GM18951 (cell line): Measurements from ENCODE around the gene PUS3.
"Not testable (repeated sequence)": the region's sequence is repeated elsewhere in the genome, so short reads cannot be mapped to it uniquely, and the experiment has no call there.

Experiments
- POLR2A ChIP-seq: IDR thresholded peaks from 4 replicates; pipeline ENCODE4 v1.6.1; 2011; ENCODE audit warnings: mild to moderate bottlenecking; ENCODE audit not compliant: insufficient read length, insufficient read depth; ENCODE audit errors: extremely low read depth
- in situ Hi-C: fragments of 300-500 bp; cut with MboI; formaldehyde crosslinking; loops from one replicate; pipeline ENCODE4 v1.12.0; 2022; ENCODE audit warnings: low sequenced_read_pairs, mixed read lengths, inconsistent platforms; ENCODE audit not compliant: unreplicated experiment

PUS3 gene

GRCh38 chr11:125921042-125921441, 18.0 kb upstream of the PUS3 start:
- no peak for TF ChIP-seq POLR2A
- in situ Hi-C loops: no loop called here

DNA sequence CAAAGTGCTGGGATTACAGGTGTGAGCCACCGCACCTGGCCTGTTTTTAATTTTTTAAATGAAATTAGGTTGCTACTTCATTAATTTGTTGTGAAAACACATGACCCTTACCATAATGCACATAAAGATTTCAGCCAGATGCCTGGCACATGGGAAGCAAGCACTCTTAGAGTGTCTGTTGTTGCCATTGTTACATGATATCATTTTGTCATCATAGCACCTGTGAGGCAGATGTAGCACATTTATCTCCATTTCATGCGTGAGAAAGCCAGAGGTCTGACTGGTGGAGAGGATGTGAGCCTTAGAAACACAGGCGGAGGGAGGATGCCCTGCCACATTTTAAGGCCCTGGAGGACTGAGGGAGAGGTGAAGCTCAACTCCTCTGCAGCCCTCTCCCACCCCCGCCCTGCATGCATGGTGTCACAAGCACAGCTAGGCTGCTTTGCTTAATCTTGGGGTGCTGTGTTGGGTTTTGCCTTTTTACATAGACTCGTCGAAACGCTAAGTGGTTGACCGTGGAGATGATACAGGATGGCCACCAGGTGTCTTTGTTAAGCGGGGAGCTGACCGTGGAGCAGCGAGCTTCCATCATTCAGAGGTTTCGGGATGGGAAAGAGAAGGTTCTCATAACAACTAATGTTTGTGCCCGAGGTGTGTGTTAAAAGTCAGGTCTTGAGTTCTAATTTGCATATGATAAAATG, 15.3 kb upstream of the PUS3 start:
- in situ Hi-C loops: loop anchor here (5.0 kb wide), 1 partner anchor 274 kb away; no protein-coding TSS in a partner anchor
- no peak for TF ChIP-seq POLR2A

DNA sequence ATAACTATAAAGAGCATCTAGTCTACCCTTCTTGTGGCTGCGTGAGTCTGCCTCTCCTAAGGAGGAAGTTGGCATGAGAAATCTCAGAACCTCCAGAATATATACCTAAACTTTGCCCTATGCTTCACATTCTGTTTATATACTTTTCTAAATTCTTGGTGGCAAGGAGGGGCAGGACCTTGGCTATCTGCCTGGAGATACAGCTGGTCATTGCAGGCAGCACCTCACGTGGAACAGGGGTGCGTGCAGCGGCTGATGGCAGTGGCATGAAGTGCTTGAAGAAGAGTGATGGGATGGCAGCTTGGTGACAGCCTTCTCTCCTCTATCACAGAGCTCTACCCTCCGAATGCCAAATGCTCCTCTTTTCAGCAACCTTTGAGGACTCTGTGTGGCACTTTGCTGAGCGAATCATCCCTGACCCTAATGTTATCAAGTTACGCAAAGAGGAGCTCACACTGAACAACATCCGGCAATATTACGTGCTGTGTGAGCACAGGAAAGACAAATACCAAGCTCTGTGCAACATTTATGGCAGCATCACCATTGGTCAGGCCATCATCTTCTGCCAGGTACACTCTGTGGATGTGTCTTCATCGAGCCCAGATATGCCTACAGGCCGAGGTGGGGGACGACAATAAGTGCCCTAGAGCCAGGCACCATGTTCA, 13.8 kb upstream of the PUS3 start:
- in situ Hi-C loops: loop anchor here (5.0 kb wide), 1 partner anchor 275 kb away; no protein-coding TSS in a partner anchor
- TF ChIP-seq POLR2A: no peak

- in situ Hi-C loops: not testable (repeated sequence)
Measured at GRCh38 chr11:125914601-125915000, 11.6 kb upstream of the PUS3 start.

GRCh38 chr11:125910226-125910849, 7.3 kb upstream of the PUS3 start:
- in situ Hi-C loops: no loop called here
- no peak for TF ChIP-seq POLR2A

DNA sequence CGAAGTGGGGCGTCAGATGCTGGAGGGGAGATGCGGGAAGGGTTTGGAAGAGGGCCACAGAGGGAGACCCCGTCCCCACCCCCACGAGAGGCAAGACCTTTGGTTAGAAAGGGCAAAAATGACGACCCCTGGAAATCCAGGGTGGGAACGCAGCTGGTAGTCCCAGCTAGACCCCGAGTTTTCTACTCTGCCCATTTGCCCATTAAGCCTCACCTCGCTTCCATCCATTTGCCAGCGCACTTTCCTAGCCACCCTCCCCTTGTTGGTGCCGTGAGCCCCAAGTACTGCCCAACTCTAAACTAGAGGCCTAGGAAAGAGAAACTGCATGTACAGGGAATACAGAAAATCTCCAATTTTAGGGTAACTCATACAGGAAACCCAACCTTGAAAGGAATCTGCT, 1.7 kb upstream of the PUS3 start:
- in situ Hi-C loops: no loop called here
- no peak for TF ChIP-seq POLR2A

- no peak for TF ChIP-seq POLR2A
- in situ Hi-C loops: no loop called here
Measured at GRCh38 chr11:125903711-125904659, 979 bp upstream of the PUS3 start, which contains the start of gene DDX25. TSS of gene DDX25 (plus strand) at chr11:125904508. CDS start at chr11:125904518, 10 bp downstream.

DNA sequence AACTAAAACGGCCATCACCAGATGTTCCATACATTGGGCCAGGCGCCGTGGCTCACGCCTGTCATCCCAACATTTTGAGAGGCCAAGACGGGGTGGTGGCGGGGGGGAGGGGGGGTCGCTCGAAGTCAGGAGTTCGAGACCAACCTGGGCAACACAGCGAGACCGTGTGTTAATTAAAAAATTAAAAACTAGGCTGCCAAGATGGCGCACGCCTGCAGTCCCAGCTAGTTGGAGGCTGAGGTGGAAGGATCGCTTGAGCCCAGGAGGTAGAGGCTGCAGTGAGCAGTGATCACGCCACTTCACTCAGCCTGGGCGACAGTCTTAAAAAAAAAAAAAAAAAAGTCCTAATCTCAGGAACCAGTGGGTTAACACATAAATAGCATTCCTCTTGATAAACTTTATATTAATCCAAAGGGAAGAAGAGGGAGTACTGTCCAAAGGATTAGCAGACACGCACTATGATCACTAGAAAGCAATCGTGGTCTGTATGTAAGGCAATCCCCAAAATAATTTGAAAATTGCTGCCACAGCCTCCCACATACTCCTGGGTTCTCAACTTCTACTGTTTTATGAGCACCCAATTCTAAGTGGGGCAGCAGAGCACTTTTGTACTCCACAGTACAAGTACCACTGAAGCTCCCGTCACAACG, 604 bp downstream of the PUS3 start:
- TF ChIP-seq POLR2A: no peak
- in situ Hi-C loops: no loop called here

GRCh38 chr11:125901872-125902271, 1.1 kb downstream of the PUS3 start:
- in situ Hi-C loops: no loop called here
- no peak for TF ChIP-seq POLR2A

DNA sequence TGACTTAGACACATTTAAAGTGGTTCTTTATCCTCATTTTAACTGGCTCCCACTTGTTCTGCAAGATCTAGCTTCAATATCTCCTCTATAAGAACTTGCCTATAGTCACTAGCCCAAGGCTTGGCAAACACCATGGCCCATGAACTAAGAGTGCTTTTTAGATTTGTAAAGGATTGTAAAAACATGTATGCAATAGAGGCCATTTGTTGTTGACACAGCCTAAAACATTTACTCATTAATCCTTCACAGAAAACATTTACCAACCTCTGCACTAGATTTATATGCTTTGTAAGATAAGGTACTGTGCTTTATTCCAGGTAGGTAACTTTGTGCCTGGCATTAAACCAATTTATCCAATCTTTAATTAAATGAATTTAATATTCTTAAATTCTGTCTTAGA, 10.0 kb downstream of the PUS3 start:
- no peak for TF ChIP-seq POLR2A
- in situ Hi-C loops: no loop called here

DNA sequence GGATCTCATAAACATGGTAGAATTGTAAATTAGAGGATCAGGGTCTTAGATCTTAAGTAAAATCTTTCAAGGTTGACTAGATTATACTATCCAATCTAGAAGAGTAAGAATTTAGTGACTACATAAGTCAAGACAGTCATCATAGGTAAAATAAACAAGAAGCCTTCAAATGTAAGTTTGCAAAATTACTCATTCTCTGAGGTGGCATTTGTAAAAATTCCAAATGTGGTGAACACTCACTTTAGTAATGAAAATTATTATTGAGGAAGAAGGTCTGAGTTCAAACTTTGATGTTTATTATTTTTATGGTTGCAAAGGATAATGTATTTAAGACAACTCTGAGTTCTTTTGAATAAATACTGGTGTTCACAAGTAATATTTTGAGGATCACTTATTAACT, 10.9 kb downstream of the PUS3 start:
- in situ Hi-C loops: no loop called here
- TF ChIP-seq POLR2A: no peak

DNA sequence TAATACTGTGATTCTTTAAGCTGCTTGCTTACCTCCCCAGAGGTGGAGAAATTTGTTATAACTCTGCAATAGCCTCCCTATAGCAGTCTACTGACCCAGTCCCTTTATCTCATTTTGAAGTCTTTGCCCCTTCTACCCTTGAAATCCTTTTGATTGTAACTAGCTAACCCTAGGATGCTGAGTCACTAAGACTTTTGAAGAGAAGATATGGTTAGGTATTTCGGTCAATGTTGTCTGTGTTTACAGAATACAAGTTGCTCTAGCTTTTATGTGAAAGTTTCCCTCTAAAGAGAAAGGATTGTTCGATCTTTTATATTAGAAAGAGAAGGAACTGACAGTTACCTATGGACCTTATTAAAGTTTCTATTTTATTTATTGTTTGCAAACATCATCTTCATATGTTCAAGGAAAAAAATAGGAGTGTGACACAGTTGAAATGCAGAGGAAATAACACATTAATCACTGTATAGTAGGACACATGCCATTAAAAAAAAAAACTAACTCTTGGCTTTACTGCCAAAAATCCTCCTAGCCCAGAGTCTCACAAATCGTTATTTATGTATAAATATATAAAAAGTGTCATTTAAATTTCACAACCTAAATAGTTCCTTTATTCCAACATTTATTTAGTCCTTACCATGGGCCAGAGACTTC, 12.4 kb downstream of the PUS3 start:
- no peak for TF ChIP-seq POLR2A
- in situ Hi-C loops: no loop called here
